OCI-LY3 (cell line): ENCODE results near the gene TMEM260.

Experiments used
- CTCF ChIP-seq: fragments of 200-600, 300-600 bp; sonication (generic); IDR thresholded peaks from 2 replicates; pipeline ENCODE4 v1.5.1; 2014; ENCODE audit warnings: antibody characterized with exemption, low read length, low read depth
- EZH2phosphoT487 ChIP-seq: fragments of 200-600 bp; shearing (Covaris generic); IDR thresholded peaks from 2 replicates; pipeline ENCODE4 v1.6.1; 2018; ENCODE audit warnings: antibody characterized with exemption, mixed run types, low read depth

DNA sequence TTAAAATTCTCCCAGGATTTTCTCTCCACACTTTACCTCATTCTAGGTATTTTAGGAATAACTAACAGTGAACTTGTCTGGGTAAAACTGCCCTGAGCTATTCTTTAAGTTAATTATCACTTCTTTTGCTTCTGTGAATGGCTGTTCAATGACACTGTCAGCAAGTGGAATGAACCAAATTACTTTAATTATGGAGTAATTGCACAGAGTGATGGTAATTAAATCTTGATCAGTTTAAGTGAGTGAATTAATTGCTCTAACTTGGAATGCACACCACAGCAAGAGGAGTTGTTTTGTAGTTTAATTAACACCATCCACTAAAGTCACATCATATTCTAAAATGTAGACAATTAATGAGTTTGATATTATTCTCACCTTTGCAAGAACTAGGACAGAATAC, 36.2 kb upstream of the TMEM260 start:
- TF ChIP-seq CTCF, result no peak
- no peak for TF ChIP-seq EZH2phosphoT487
